Spleen (tissue), 7 donors: ENCODE measurements around the gene TSPAN9.

Experiments used
- CTCF ChIP-seq, 11 experiments: fragments of 200-600 bp in 7 of 11; fragments of 450-650 bp in 4 of 11; sonication (generic) in 4 of 11; IDR thresholded peaks in 8 of 11; conservative IDR thresholded peaks in 3 of 11; 1 replicate in 7 of 11; 2 replicates in 4 of 11; pipeline versions ENCODE4 v1.4.0 to v1.8.0; 2016 to 2021; ENCODE audit warnings: antibody characterized with exemption in 11 of 11, inconsistent platforms in 4 of 11, mild to moderate bottlenecking in 1 of 11
- POLR2AphosphoS5 ChIP-seq, 3 donors: sonication (generic); formaldehyde crosslinking; IDR thresholded peaks; one replicate each; pipeline ENCODE4 v1.5.1; 2017; ENCODE audit warnings: antibody characterized with exemption in 3 of 3
- donor health status: DM: no; HTN: no; CAD: no; lungs with moderate emphysema.
- donor health status: DM: no; HTN: no; CAD: no.
- donor health status: DM: no; HTN: no; CAD: no.

DNA sequence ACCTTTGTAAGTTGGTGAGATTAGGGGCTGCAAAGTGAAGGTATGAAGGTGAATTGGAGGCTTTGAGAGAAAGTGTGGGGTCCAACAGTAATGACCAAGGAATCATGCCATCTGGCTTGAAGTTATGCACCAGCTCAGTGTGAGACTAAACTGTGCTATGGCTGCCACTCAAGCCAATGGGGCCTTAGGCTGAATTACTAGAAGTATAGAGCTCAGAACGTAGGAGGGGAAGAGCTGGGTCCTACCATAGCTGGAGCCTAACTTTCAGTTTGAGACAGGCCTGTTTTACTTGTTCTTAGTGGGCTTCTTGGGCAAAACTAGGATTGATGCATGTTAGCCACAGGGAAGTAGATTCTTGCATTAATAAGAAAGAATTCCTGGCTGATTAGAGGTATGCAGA is 194.0 kb downstream of the TSPAN9 start:
- no peak for TF ChIP-seq CTCF (IDR thresholded peaks at IDR 0.05 in 8 of 11, conservative IDR thresholded peaks at IDR 0.05 in 3 of 11)
- no peak for TF ChIP-seq POLR2AphosphoS5 (IDR thresholded peaks at IDR 0.05)
